Peyer's patch (tissue), 4 donors: Measurements from ENCODE around the gene ZNF608.
A peak's percentile ranks its signal among the peaks of the same experiment; 100 is the strongest.

Experiments used
- CTCF ChIP-seq, 6 experiments: fragments of 450-650 bp in 4 of 6; fragments of 200-600 bp in 2 of 6; sonication (generic) in 1 of 6; IDR thresholded peaks; one replicate each; pipeline ENCODE4 v1.5.1; 2017 to 2019; ENCODE audit warnings: antibody characterized with exemption in 6 of 6, mild to moderate bottlenecking in 3 of 6, moderate library complexity in 1 of 6
- POLR2A ChIP-seq, 2 donors: fragments of 450-650 bp; IDR thresholded peaks; one replicate each; pipeline ENCODE4 v1.5.1; 2017; ENCODE audit warnings: antibody characterized with exemption in 2 of 2, mild to moderate bottlenecking in 2 of 2, moderate library complexity in 2 of 2

GRCh38 chr5:124743602-124744169, 2.8 kb downstream of the ZNF608 start:
- TF ChIP-seq CTCF (IDR thresholded peaks at IDR 0.05) (no peak), POLR2A (IDR thresholded peaks at IDR 0.05) (peak; percentile 14 to 63)
